ENCODE results near the gene TRAPPC5. TPM values are rescaled to one million over a fixed set of nuclear protein-coding genes. Genes with fewer than 3 reads are reported as not detected.

The TRAPPC5 gene
- total RNA-seq, 4 donors from 2014 or later, result 15.1 to 63.5 (median 34.4) TPM

DNA sequence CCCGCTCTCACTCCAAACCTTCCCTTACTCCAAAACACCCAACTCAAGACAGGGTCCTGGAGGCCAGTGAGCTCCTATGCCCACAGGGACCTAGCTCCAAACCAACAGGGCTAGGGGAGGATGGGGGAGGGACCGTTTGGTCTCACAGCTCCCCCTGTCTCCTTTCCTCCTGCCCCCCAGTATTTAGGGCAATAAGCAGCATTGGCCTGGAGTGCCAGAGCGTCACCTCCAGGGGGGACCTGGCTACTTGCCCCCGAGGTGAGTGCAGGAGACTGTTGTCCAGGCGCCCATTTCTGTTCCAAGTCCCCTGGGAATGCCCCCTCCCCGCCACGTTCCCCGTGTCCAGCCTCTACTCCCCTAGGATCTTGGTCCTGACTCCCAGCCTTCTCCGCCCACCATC lies 11.0 kb upstream of the TRAPPC5 start:
- Histone ChIP-seq H3K4me1 (peaks cover 0 to 3% (median 0%) of the 10 kb centered on the region in 4 donors), H3K36me3 (no peaks in the 10 kb centered on the region), H3K9me3 (no peaks in the 10 kb centered on the region), H3K4me3 (no peak overlapping the region), H3K27ac (no peak overlapping the region), H3K27me3 (peaks cover 25% of the 10 kb centered on the region)
- DNase-seq, result no peak
- intact Hi-C loops (cut with DNase I; ENCODE audit: low total_unique reads) (no loop called here), in situ Hi-C loops (cut with MboI; ENCODE audit: low pct_ligation_motif_present in 1 of 4, low pct_unique_long_range_greater_than_20kb in 1 of 4, low sequenced_read_pairs in 3 of 4) (loop anchor here in 2 of 4 donors (25.0 kb wide), 2 partner anchors 143 to 307 kb away; no protein-coding TSS in a partner anchor)
- 38 to 100% methylated on average over 1 to 9 of the region's 9 CpGs for WGBS, 2 donors (ENCODE audit: low coverage in 1 of 2)
- TF ChIP-seq EP300 (IDR thresholded peaks at IDR 0.05; ENCODE audit: low read depth) (no peak), CTCF (IDR thresholded peaks at IDR 0.05) (no peak), POLR2AphosphoS5 (IDR thresholded peaks at IDR 0.05) (no peak), POLR2A (IDR thresholded peaks at IDR 0.05) (no peak)

DNA sequence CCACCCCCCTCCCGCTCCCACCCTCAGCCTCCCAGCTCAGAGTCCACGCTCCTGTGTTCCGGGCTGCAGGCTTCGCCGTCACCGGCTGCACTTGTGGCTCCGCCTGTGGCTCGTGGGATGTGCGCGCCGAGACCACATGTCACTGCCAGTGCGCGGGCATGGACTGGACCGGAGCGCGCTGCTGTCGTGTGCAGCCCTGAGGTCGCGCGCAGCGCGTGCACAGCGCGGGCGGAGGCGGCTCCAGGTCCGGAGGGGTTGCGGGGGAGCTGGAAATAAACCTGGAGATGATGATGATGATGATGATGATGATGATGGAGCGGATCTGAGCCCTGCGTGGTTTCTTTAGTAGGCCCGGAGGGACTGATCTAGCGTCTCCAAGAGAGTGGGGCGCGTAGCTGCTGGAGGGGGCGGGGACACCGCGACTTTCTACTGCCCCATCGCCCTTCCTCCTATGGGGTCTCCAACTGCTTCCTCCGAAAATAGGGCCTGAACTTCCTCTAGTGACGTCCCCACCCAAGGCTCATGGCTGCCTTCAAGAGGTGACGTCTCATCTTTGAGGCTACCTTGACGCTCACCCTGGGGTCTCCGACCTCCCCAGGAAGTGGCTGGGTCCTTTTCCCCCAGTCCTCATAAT lies 10.4 kb upstream of the TRAPPC5 start:
- intact Hi-C loops (cut with DNase I; ENCODE audit: low total_unique reads) (no loop called here), in situ Hi-C loops (cut with MboI; ENCODE audit: low pct_ligation_motif_present in 1 of 4, low pct_unique_long_range_greater_than_20kb in 1 of 4, low sequenced_read_pairs in 3 of 4) (loop anchor here in 2 of 4 donors (25.0 kb wide), 2 partner anchors 142 to 308 kb away; no protein-coding TSS in a partner anchor)
- Histone ChIP-seq H3K36me3 (no peaks in the 10 kb centered on the region), H3K9me3 (no peaks in the 10 kb centered on the region), H3K4me3 (no peak overlapping the region), H3K27ac (no peak overlapping the region), H3K27me3 (peaks cover 24% of the 10 kb centered on the region), H3K4me1 (peaks cover 0 to 3% (median 0%) of the 10 kb centered on the region in 4 donors)
- DNase-seq, result no peak
- no peak for TF ChIP-seq CTCF (IDR thresholded peaks at IDR 0.05)
- no peak for TF ChIP-seq POLR2A (IDR thresholded peaks at IDR 0.05)
- TF ChIP-seq POLR2AphosphoS5 (IDR thresholded peaks at IDR 0.05), result no peak
- no peak for TF ChIP-seq EP300 (IDR thresholded peaks at IDR 0.05; ENCODE audit: low read depth)
- WGBS, 2 donors (ENCODE audit: low coverage in 1 of 2), result 4% methylated on average over 41 of the region's 43 CpGs; no CpG with 5 or more reads in 1 of the 2 donors

DNA sequence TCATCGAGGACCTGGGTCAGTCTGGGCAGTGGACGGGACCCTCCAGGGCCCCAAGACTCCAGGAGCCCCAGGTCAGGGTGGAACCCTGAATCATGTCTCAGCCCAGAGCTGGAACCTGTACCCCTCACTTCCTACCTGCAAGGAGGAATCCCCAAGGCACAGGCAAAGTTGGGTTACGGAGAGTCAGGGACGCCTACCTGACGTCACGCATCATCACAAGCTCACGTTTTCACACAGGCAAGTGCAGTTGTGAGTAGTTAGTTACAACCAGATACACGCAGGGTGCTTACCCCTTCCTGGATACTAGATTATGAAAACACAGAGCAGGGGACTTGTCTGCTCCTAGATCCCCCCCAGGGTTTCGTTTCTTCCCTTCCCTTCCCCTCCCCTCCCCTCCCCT lies 9.8 kb upstream of the TRAPPC5 start:
- no peak overlapping the region for H3K4me3 ChIP-seq
- DNase-seq, result no peak
- H3K27me3 ChIP-seq, result peaks cover 30% of the 10 kb centered on the region
- H3K36me3 ChIP-seq, result no peaks in the 10 kb centered on the region
- intact Hi-C loops (cut with DNase I; ENCODE audit: low total_unique reads), result no loop called here
- no peaks in the 10 kb centered on the region for H3K9me3 ChIP-seq
- in situ Hi-C loops (cut with MboI; ENCODE audit: low pct_ligation_motif_present in 1 of 4, low pct_unique_long_range_greater_than_20kb in 1 of 4, low sequenced_read_pairs in 3 of 4), result loop anchor here in 2 of 4 donors (25.0 kb wide), 2 partner anchors 142 to 308 kb away; no protein-coding TSS in a partner anchor
- TF ChIP-seq CTCF (IDR thresholded peaks at IDR 0.05) (no peak), POLR2AphosphoS5 (IDR thresholded peaks at IDR 0.05) (no peak), EP300 (IDR thresholded peaks at IDR 0.05; ENCODE audit: low read depth) (no peak), POLR2A (IDR thresholded peaks at IDR 0.05) (no peak)
- H3K27ac ChIP-seq, result no peak overlapping the region
- WGBS, 2 donors (ENCODE audit: low coverage in 1 of 2), result 32% methylated on average over 9 of the region's 9 CpGs; no CpG with 5 or more reads in 1 of the 2 donors
- H3K4me1 ChIP-seq, result peaks cover 0 to 3% (median 0%) of the 10 kb centered on the region in 4 donors

GRCh38 chr19:7672522-7672921 lies 8.1 kb upstream of the TRAPPC5 start:
- Histone ChIP-seq H3K27ac (no peak overlapping the region), H3K9me3 (no peaks in the 10 kb centered on the region), H3K4me1 (peaks cover 0 to 3% (median 0%) of the 10 kb centered on the region in 4 donors), H3K4me3 (no peak overlapping the region), H3K27me3 (peaks cover 43% of the 10 kb centered on the region), H3K36me3 (no peaks in the 10 kb centered on the region)
- in situ Hi-C loops (cut with MboI; ENCODE audit: low pct_ligation_motif_present in 1 of 4, low pct_unique_long_range_greater_than_20kb in 1 of 4, low sequenced_read_pairs in 3 of 4) (loop anchor here in 2 of 4 donors (25.0 kb wide), 2 partner anchors 140 to 310 kb away; no protein-coding TSS in a partner anchor), intact Hi-C loops (cut with DNase I; ENCODE audit: low total_unique reads) (no loop called here)
- DNase-seq, result no peak
- TF ChIP-seq POLR2AphosphoS5 (IDR thresholded peaks at IDR 0.05) (no peak), POLR2A (IDR thresholded peaks at IDR 0.05) (no peak), CTCF (IDR thresholded peaks at IDR 0.05) (no peak), EP300 (IDR thresholded peaks at IDR 0.05; ENCODE audit: low read depth) (no peak)
- WGBS, 2 donors (ENCODE audit: low coverage in 1 of 2), result 56% methylated on average over 9 of the region's 9 CpGs; no CpG with 5 or more reads in 1 of the 2 donors

Measured in transverse colon (tissue), 4 donors.